Fibroblast of skin of left quadriceps (primary cell): ENCODE data around the gene AXIN1.
"Not testable (repeated sequence)": the region's sequence is repeated elsewhere in the genome, so short reads cannot be mapped to it uniquely, and the experiment has no call there.

Source experiments
- DNase-seq, 2 experiments: peaks; one replicate each; pipeline ENCODE4 v3.0.0-alpha.2; 2013; ENCODE audit warnings: low read depth in 2 of 2

The AXIN1 gene

GRCh38 chr16:352547-353403, at the start of gene AXIN1:
TSS of gene AXIN1 (minus strand) at chr16:352723. CDS start at chr16:347025, 5,698 bp downstream.
- DNase-seq: peak; percentile 85

DNA sequence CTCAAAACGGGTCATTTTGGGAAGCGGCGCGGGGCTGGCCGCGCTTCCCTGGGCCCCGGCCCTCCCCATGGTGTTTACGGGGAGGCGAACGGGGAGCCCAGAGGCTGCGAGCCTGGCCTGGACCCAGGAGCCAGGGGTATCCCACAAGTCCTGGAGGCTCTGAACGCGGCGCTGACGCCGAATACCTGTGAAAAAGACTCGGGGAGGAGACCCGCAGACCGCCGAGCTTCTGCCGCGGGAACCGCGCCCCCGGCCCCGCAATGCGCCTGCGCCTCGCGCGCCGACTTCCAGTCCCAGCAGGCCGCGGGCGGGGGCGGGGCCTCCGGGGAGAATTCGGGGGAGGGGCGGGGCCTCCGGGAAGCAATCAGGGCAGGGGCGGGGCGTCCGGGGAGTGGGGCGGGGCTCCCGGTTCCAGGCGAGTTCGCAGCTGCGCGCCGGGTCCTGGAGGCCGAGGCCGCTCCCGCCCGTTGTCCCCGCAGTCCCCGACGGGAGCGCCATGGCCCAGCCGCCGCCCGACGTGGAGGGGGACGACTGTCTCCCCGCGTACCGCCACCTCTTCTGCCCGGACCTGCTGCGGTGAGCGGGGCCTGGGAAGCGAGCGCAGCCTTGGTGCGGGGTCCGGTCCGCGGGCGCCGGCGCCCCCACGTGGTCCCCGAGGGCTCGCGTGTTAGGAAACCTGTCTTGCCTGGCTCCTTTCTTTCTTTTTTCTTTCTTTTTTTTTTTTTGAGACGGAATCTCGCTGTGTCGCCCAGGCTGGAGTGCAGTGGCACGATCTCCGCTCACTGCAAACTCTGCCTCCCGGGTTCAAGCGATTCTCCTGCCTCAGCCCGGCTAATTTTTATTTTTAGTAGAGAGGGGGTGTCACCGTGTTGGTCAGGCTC, 49.2 kb upstream of the AXIN1 start, which contains the start of gene DECR2:
DECR2 (plus strand) TSS at position 418 of the 881 bp plus-strand sequence; CDS start at position 497, 79 bp downstream.
- DNase-seq: peak; percentile 79

GRCh38 chr16:400061-400591, 47.6 kb upstream of the AXIN1 start:
- no peak for DNase-seq

- DNase-seq: no peak
Measured at GRCh38 chr16:399340-400019, 47.0 kb upstream of the AXIN1 start.

DNA sequence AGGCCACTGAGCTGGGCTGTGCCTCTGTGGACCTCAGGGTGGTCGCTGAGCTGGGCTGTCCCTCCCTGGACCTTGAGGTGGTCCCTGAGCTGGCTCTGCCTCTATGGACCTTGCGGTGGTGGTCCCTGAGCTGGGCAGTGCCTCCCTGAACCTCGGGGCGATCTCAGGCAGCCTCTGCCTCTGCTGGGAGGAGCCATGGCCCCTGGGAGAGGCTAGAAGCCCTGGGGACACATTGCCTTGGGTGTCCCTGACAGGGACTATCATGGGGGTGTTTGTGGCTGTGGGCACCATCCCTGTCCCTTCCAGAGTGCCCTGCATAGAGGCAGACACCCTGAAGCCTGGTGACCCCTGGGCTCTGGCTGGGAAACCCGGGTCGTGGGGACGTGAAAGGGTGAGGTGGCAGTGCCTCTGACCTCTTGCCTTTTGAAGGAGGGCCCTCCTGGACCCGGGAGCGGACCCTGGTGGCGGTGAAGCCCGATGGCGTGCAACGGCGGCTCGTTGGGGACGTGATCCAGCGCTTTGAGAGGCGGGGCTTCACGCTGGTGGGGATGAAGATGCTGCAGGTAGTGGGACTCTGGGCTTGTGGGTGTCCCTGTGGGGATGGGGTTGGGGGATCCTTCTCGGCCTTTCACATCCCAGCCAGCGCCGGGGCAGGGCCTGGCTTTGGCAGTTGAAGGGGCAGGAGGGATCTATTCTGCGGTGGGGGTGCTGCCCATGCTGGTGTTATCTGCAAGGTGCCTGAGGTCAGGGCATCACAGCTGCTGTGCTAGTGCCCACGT, 46.2 kb upstream of the AXIN1 start:
- no peak for DNase-seq

DNA sequence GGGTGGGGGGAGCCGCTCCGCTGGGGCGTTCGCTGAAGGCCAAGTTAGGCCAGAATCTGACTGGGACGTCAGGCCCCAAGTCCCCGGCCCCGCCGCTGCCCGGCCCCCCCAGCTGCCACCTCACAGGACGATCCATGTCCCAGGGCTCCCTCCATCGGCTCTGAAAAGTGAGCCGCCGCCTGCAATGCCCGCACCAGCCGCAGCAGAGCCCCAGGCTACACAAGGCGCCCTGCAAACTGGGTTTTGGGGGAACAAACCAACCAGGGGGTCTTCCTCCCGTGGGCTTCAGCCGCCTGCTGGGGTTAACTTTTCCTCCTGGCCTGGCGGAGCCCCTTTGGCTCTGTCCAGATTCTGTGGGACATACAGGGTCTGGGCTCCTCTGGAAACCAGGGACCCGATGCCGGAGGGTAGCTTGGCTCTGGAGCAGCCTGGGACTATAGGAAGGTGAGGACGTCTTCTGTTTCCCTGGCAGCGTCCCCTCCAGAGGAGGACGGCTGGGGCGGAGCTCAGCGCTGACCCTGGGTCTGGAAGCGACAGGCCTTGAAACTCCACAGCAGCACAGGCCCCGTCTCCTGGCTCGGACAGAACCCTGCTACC, 45.3 kb upstream of the AXIN1 start:
- DNase-seq: peak; percentile 49 to 52

- DNase-seq: no peak
Measured at GRCh38 chr16:397135-397661, 44.7 kb upstream of the AXIN1 start, which contains the start of gene NME4. TSS of gene NME4 (plus strand) at chr16:397199. CDS start at chr16:397223, 24 bp downstream.

GRCh38 chr16:396605-397004, 44.1 kb upstream of the AXIN1 start:
- peak in 1 of 2 experiments; percentile 23 for DNase-seq

DNA sequence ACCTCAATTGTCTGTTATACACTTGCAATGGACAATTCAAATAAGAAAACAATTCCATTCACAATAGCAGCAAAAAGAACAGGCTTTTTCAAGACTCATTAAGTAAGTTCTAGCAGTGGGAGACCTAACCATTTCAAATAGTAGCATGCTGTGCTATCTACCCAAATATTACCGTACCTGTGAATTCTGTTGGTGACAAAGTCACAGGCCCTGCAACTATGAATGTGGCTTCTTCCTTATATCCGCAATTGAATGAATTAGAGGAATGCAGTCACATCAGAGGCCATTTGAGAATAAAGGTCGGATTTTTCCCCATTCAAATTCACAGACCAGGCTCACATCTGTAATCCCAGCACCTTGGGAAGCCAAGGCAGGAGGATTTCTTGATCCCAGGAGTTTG, 43.7 kb upstream of the AXIN1 start:
- no peak for DNase-seq

- no peak for DNase-seq
Measured at GRCh38 chr16:392450-393030, 40.0 kb upstream of the AXIN1 start.

- DNase-seq: no peak
Measured at GRCh38 chr16:391885-392335, 39.4 kb upstream of the AXIN1 start.

DNA sequence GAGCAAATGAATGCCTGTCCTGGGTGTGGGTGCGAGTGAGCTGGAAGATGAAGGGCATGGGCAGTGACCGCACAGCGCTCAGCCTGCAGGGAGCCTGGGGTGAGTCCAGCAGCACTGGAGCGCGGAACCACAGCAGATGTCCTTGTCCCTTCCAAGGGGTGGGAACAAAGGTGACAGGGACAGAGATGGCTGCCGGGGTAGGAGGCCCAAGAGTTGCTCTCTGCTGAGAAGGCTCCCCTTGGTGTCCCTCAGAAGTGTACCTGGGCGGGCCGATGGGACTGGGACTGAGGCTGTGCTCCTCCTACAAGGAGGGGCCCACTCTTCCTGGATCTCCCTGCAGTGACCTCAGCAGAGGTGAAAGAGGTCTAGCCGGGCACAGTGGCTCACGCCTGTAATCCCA, 36.8 kb upstream of the AXIN1 start:
- DNase-seq: no peak

- not testable (repeated sequence) for DNase-seq
Measured at GRCh38 chr16:387761-388666, 35.5 kb upstream of the AXIN1 start.

- DNase-seq: no peak
Measured at GRCh38 chr16:386641-387156, 34.2 kb upstream of the AXIN1 start.

GRCh38 chr16:383326-384051, 31.0 kb upstream of the AXIN1 start:
- DNase-seq: no peak

DNA sequence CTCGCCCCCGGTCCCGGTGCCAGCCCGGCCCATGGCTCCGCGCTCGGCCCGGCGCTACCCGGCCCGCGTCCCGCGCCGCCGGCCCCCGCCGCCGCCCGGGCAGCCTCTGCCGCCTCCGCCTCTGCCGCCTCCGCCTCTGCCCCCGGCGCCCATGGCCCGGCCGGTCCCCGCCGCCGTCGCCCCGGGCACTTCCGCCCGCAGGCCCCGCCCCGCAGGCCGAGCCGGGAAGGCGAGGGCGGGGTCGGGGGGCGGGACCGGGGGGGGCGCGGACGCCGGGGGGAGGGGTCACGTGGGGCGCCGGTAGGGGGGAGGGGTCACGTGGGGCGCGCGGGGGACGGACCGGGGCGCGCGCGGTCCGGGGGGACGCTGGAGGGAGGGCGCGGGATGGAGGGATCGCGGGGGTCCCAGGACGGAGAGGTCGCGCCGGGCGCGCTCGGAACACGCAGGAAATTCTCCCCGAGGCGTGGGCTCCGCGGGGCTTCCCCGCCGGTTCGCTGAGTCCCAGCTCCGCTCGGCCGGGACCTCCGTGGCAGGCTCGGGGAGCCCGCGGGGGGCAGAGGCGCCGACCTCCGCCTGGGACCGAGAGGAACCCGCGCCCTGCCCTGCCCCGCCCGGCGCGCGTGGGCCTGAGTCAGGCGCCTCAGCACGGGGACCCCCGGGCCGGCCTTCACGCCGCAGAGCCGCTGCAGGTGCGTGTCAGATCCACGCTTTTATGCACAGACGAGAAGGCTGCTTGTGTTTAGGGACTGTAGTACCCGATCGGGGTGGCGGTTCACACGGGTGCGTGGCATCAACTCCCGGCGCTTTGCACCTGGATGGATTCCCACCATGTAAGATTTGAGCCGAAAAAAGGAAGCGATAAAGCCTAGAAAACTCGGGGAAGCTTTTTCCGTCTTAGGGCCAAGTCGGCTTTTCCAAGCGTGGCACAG, 29.5 kb upstream of the AXIN1 start, which contains the start of gene PGAP6:
PGAP6 (minus strand) TSS at position 190 of the 929 bp plus-strand sequence; CDS start at position 33, 157 bp downstream.
- no peak for DNase-seq
